ENCODE results near the gene GLG1.

GRCh38 chr16:74492976-74493375 is 113.9 kb downstream of the GLG1 start:
- TF ChIP-seq CSRNP3 (CRISPR knock-in tag; IDR thresholded peaks at IDR 0.05) (no peak), TOX (CRISPR knock-in tag; IDR thresholded peaks at IDR 0.05; ENCODE audit: borderline replicate concordance) (no peak), ZNF8 (CRISPR knock-in tag; IDR thresholded peaks at IDR 0.05) (no peak), ZFP3 (CRISPR knock-in tag; IDR thresholded peaks at IDR 0.05) (no peak), CSDC2 (CRISPR knock-in tag; IDR thresholded peaks at IDR 0.05) (no peak), ZFP30 (CRISPR knock-in tag; IDR thresholded peaks at IDR 0.05) (no peak), ZC3H10 (CRISPR knock-in tag; IDR thresholded peaks at IDR 0.05) (no peak), CREB5 (CRISPR knock-in tag; IDR thresholded peaks at IDR 0.05; ENCODE audit: low read depth) (no peak), TSHZ2 (CRISPR knock-in tag; IDR thresholded peaks at IDR 0.05) (no peak), TCF4 (CRISPR knock-in tag; IDR thresholded peaks at IDR 0.05; ENCODE audit: borderline replicate concordance) (no peak)

Data from SK-N-SH treated with all-trans-retinoic acid at 6 μM for 48 hours (cell line).